H1 (cell line): Measurements from ENCODE around the gene FOXD2. TPM values are rescaled to one million over a fixed set of nuclear protein-coding genes. Genes with fewer than 3 reads are reported as not detected.

Experiments used
- CTBP2 ChIP-seq: IDR thresholded peaks from 2 replicates; pipeline ENCODE4 v1.7.0; 2011; ENCODE audit warnings: borderline replicate concordance, mild to moderate bottlenecking, moderate library complexity, mixed read lengths, low read length; ENCODE audit not compliant: insufficient read depth, insufficient read length
- PHF8 ChIP-seq: fragments of 200-600 bp; sonication (generic); conservative IDR thresholded peaks from 2 replicates; pipeline ENCODE4 v1.7.1; 2012; ENCODE audit warnings: low read depth, mild to moderate bottlenecking, inconsistent platforms, low read length, moderate library complexity
- POLR2A ChIP-seq, 2 experiments: IDR thresholded peaks; 1 replicate in 1 of 2; 2 replicates in 1 of 2; pipeline ENCODE4 v1.6.1; 2011; ENCODE audit warnings: low read depth in 2 of 2, low read length in 2 of 2, mild to moderate bottlenecking in 2 of 2; ENCODE audit errors: control extremely low read depth in 1 of 2
- SIRT6 ChIP-seq: IDR thresholded peaks from one replicate; pipeline ENCODE4 v1.7.1; 2012; ENCODE audit warnings: low read length, inconsistent platforms
- TAF7 ChIP-seq: optimal IDR thresholded peaks from 2 replicates; pipeline ENCODE3; 2011; ENCODE audit warnings: low read depth, mild to moderate bottlenecking, inconsistent platforms, low read length, moderate library complexity, borderline replicate concordance
- ZNF274 ChIP-seq: IDR thresholded peaks from 2 replicates; pipeline ENCODE4 v1.7.0; 2012; ENCODE audit warnings: low read length, borderline replicate concordance; ENCODE audit errors: extremely low read depth
- polyA plus RNA-seq, 7 experiments: library from polyadenylated mRNA; depleted of rRNA in 3 of 7; stranded (reverse) in 5 of 7; unstranded in 2 of 7; fragments of >200 nt in 5 of 7; fragments of 200-250 nt in 2 of 7; gene quantifications; 1 replicate in 5 of 7; 2 replicates in 1 of 7; 4 replicates in 1 of 7; pipeline versions ENCODE4 v1.2.1 to v1.2.3, GENCODE V29; 2011 to 2013; ENCODE audit warnings: missing spikeins in 2 of 7, mixed read lengths in 2 of 7
- total RNA-seq: library from RNA; stranded (reverse); fragmentation: NEBNext Ultra II Directional; extraction: Animal tissue kit (Norgen Biotek cat#: 25700); gene quantifications from 2 replicates; pipeline ENCODE4 v1.2.1, GENCODE V29; 2021

FOXD2 gene
- total and polyA plus RNA-seq, 2 of the 8 experiments (the other 6 are each of a cell fraction or from before 2014, with no cell fraction given), result not detected

DNA sequence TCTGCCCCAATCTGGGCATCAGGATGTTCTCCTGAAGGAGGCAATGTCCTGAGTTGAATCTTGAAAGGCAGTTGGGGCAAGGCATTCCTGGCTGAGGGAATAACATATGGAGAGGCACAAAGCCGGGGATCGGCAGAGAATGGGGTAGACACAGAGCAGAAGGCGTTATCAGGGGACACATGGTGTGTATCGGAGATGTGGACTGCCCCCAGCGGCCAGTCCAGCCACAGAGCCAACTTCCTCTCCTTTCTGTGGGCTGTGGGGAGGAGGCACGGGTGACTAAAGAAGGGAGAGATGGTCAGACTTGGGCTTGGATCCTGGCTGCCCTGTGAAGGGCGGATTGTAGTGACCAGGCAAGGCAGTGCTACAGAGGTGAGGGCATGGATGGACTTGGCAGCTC lies 32.1 kb downstream of the FOXD2 start (continued):
- TF ChIP-seq CTBP2 (no peak), POLR2A (IDR thresholded peaks at IDR 0.05; ENCODE audit: control extremely low read depth in 1 of 2, low read depth in 2 of 2, low read length in 2 of 2) (no peak), ZNF274 (no peak), TAF7 (no peak), SIRT6 (no peak), PHF8 (no peak)
